ENCODE data around the gene RAD51AP2.
A peak's percentile ranks its signal among the peaks of the same experiment; 100 is the strongest.
"Not testable (repeated sequence)": the region's sequence is repeated elsewhere in the genome, so short reads cannot be mapped to it uniquely, and the experiment has no call there.

Gene RAD51AP2

DNA sequence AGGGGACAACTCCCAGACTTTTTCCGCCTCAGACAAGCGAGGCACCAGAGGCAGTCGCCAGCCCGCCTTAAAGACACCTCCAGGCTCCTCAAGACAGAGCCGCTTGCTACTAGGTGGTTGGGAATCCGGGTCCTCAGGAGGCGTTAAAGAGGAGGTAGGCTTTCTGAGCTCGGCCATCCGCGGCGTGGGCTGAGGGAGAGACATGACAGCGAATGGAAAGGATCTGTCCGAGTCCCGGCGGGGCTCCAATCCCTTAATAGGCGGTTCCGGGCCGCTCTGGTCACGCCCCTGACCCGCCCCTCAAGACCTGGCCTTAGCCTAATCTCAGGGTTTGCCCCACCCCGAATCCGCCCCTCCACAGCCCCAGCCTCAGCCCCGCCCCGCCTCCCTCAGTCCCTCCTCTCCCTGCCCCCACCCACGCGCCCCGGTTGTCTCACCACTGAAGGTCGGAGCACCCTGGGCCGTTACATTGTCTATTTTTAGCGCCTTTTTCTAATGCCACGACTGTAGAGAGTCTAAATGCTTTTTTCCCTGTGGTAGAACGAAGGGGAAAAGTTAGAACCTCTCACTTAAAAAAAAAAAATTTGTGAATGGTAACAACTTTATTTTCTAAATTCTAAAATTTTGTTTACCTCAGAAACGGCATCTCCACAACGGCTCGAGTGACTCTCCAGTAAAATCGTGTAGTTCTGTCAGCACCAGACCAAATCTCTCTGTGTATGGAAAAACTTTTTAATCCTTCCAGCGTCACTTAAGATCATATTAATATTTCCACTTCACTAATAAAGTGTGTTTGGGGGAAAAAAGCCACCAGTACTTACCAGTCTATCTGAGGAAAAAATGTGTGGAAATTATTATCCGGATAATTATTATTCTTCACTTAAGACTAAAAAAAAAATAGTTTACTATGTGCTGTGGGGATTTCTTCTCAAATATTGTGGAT lies at the start of gene RAD51AP2:
Gene RAD51AP2 (minus strand): TSS at position 229 of the 943 bp plus-strand sequence. CDS start 25 bp downstream, at position 204.
- DNase-seq (ENCODE audit: low read depth in 2 of 2) = peak; percentile 62 to 65

DNA sequence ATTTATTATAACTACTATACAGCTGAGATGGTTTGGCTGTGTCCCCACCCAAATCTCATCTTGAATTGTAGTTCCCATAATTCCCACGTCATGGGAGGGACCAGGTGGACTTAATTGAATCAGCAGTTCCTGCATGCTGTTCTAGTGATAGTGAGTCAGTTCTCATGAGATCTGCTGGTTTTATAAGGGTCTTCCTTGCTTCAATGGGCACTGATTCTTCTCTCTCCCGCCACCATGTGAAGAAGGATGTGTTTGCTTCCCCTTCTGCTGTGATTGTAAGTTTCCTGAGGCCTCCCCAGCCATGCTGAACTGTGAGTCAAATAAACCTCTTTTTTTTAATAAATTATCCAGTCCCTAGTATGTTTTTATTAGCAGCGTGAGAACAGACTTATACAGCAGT lies 47.5 kb upstream of the RAD51AP2 start:
- DNase-seq (ENCODE audit: low read depth in 2 of 2) = not testable (repeated sequence)

DNA sequence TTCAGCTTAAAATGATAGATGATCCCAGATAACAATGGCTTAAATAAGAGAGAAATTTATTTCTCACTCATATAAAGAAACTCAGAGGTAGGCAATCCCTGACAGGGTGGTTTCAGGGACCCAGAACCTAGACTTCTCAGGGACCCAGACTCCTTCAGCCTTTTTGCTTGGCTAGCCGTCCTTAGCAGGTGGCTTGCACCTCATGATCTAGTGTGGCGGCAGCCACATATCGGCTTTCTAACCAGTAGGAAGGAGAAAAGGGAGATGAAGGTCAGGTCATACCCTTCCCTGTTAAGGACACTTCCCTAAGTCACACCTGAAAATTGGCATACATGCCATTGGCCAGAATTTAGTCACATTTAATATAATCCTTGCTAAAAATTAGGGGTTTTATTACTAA lies 40.6 kb upstream of the RAD51AP2 start:
- DNase-seq (ENCODE audit: low read depth in 2 of 2) = no peak

DNA sequence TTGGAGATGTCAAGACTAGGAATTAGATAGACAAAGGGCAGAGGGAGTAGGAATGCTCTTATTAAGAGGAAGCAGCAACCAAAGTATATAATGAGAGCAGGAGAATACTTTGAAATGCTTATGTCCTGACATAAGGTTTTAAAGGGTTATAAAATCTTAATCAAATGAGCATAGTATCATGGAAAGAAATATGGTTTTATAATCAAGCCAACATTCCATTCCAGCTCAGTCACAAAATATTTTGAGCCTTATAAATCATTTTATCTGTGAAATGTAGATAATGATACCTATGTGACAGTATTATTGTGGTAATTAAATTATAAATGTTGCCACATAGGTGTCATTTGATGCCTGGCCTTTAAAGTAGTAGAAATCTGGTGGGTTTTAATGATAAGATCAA lies 39.8 kb upstream of the RAD51AP2 start:
- DNase-seq (ENCODE audit: low read depth in 2 of 2) = no peak

DNA sequence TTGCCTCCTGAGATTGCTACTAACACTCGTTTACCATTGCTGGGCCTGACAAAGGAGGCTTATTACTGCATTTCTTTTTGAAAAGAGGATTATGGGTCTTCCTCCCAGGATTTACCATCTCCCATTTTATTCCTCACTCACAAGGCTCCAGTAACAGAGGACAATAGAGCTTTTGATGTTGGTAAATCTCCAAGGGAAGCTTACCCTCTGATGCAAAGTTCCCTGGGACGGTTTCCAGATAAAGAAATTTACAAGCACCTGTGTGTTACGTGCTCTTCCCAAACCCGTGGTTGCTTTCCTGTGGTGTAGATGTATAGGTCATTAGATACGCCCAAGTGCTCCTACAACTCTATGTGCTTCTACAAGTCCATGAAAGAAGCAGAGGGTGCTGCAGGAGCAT lies 39.4 kb upstream of the RAD51AP2 start:
- no peak for DNase-seq (ENCODE audit: low read depth in 2 of 2)

DNA sequence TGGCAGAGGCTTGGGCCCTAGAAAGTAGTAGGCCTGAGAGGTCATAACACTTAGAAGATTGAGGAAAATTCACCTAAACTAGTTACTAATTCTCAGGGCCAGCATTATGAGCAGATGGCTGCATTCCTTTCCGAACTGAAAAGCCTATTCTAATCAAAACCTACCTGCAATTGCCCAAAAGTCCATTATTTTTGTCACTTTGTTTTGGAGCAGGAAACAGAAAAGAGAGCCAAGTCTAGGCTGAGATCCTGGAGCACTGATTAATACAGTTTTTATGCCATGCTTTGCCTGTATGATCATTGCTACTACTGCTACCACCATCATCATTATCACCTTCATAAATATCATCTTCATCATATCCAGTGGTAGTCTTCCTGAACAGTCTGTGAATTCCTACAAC lies 36.9 kb upstream of the RAD51AP2 start:
- DNase-seq (ENCODE audit: low read depth in 2 of 2) = no peak

DNA sequence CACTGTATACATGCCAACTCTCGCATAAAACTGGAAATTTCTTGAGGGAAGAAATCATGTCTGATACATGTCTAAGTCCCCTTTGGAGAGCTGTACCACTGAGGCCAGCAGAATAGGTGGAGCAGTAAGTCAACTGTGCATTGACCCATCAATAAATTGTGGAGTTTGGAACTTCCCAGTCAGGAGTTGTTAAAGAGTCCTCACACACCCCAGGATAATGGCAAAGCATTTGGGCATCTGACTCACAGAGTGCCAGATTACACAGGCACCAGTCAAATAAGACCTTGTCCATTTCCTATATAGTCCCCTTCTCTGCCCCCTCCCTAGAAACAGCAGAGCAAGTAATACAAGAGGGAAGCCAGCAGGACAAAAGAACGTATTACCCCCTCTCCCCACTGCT lies 32.7 kb upstream of the RAD51AP2 start:
- no peak for DNase-seq (ENCODE audit: low read depth in 2 of 2)

DNA sequence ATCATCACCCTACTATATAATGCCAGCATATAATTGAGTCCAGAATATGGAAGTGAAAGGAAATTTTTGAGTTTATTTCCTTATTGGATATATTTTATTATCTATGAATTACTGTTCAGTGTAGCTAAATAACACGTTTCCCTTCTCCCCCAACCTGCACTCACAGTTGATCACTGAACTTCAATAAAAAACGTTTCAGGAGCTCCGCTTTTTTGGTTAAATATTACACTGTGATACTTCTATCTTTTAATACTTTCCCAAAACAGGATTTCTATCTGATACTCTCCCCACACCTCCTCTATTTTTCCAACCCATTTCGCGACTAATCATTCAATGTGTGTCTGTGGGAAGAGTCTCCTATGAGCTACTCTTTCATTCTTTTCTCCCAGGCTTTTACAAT lies 29.5 kb upstream of the RAD51AP2 start:
- no peak for DNase-seq (ENCODE audit: low read depth in 2 of 2)

DNA sequence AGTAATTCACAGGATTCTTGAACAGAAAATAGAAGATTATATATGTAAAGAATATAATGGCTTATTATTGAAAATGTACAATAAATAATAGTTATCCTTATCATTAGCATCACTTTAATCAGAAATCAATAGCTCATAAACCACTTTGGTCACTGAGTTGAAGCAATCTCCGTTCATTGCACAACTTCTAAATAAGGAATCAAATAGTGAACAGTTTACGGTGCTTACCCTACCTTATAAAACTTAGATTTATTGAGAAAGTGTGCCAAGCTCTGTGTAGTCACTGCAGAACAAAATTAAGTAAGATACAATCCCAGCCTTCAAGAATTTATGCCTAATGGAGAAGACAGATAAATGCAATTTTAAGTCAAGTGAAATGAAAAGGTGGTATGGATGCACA lies 29.0 kb upstream of the RAD51AP2 start:
- no peak for DNase-seq (ENCODE audit: low read depth in 2 of 2)

DNA sequence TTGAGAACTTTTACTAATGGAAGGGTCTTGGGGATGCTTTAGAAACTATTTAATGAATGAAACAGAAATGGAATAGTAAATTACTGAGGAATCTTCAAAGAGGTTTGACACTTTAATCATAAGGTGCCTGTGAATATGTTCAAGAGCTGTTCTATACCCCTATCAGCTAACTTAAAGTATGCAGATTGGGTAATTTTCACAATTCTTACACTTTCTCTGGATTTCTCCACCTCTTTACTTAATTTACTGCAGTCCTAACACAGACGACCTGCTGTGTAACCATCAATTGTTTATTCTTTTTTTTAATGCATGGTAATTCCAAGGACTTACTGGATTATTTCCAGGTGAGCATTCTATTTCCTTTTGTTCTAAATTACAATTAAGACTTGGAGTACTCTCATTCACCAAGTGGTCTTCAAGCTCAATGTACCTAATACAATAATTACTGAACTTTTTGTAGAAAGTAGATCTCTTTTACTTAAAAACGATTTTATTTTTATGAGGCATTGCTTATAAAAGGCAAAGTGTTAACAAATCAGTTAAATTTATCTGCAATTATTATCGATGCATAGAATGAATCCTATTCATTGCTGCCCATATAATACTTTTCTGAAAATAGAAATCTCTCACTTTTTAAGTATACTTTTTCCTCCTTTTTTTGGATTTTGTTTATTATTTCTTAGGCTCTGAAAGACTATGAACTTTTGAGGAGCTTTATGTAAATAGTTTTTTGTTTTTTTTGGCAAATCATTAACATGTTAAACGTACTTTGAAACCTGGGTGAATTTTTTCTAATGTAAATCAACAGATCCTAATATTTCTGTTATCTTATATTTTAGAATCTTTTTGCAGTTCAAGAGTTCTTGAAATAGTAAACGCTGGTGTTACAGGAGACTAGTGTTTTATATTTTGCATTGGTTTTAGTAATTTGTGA lies 27.7 kb upstream of the RAD51AP2 start:
- no peak for DNase-seq (ENCODE audit: low read depth in 2 of 2)

DNA sequence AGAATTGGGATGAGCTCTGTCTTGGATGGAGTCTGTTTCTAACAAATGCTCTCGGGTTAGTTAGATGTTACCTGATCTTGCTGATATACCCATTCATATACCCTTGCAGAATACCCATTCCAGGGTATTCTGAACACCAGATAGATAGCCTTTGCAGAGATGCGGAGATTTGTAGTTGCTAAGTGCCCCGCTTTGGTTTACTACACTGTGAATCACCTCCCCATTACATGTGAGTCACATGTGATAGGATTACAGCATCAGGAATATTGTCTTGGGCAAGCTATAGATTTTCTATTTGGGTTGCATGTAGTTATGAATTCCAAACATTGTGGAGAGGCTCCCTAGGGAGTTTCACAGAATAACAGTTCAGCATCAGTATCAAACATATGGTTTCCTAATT lies 26.0 kb upstream of the RAD51AP2 start:
- peak; percentile 96 for DNase-seq (ENCODE audit: low read depth in 2 of 2)

DNA sequence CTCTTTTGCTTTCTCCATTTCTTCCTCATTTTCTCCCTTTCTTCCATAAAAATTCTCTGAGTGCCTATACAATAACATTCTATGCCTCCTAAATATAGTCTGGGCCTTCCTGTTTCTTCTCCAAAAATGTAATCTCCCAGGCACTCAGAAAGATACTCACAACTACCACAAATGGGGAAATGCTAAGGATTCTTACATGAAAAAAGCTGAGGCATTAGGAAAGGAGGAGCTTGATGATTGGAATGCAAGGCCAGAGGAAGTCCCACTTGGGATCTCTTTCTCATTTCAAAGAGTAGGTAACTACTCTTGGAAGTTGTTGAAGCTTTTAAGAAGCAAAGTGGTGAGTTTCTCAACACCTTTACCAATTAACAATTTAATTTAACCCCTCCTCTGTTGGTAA lies 25.6 kb upstream of the RAD51AP2 start:
- peak; percentile 58 to 64 for DNase-seq (ENCODE audit: low read depth in 2 of 2)

DNA sequence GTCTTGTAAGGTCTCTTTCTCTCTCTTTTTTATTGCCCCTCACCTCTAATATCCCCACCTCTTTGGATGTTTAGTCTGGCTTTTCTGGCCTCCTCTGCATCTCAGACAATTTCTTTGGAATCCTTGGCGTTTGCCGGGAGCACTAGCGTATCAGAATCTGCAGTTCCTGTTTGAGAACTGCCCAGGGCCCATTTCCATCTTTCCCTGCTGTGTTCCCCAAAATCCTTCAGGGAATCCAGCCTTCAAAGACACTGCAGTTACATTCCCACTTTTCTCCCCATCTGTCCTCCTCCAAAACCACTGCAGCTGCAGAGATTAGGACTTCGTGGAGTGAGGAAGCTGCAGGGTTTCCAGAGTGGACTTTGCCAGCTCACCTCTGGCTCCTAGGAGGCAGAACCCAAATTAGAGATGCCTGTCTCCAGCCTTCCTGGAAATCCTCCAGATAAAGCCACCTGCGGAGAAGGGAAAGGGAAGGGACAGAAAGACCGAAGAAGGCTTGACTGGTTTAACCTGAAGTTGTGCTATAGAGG lies 25.0 kb upstream of the RAD51AP2 start:
- DNase-seq (ENCODE audit: low read depth in 2 of 2) = no peak

DNA sequence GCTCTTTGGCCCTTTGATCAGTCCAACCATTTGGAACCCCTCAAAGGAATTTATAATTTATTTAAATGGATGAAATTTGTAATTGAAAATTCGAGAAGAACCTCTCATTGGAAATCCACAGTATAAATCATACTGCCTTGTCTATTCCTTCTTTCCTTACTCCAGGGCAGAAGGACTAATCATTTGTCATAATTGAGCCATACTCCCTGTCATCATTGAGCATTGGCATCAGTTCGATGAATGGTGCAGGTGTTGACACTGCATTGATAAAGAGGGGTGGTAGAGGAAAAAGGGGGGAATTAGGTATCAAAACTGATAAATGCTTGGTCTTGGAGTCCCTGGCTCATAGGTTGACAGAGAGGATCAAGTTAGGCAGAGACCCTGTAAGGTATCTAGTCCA lies 24.2 kb upstream of the RAD51AP2 start:
- no peak for DNase-seq (ENCODE audit: low read depth in 2 of 2)

DNA sequence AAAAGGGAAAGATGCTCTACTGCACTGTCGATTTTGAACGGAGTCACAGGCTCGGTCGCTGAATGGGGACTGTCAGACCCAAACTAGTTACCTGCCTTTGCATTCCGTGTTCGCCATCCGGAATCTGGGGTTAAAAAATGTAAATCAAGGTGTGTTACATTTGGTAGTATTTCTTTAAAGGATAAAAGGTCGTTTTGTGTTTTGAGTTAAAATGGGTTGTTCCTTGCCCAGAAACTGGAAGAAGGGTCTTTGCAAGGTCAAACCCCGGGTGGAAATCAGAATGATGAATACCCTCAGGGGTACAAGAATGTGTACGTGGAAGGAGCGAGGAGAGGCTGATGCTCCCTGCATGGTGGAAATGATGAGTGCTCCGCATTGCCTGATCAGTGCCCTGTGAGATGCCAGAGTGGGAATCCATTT lies 23.3 kb upstream of the RAD51AP2 start:
- DNase-seq (ENCODE audit: low read depth in 2 of 2) = no peak

DNA sequence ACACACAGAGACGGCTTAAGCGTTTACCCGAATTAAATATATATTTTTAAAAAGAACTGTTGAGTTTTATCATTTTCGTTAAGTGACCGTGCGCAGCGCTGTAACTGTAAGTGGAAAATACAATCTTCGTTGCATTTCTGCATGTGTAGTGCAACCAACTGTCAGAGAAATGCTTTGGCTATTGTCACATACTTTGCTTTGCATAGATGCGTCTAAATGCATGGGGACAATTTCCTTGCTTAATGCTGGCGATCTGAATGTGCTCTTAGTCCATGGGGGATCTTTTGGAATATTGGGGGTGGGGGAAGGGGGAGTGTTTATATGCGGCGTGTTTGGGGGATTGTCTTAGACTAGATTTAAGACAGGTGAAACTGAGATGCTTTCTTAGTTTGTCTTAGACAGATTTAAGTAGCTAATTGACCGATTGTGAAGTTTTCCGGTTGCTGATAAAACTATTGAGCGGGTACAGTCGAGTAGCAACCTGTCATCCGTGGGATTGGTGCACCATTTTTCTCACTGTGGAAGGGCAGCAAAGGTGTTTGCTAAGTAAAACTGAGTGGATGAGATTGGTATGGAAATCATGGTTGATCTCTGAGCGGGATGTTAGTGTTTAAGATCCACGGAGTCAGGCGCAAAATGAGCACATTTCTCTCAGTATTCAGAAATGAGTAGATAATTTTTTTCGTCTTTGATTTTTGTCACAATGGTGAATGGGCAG lies 22.7 kb upstream of the RAD51AP2 start:
- no peak for DNase-seq (ENCODE audit: low read depth in 2 of 2)

DNA sequence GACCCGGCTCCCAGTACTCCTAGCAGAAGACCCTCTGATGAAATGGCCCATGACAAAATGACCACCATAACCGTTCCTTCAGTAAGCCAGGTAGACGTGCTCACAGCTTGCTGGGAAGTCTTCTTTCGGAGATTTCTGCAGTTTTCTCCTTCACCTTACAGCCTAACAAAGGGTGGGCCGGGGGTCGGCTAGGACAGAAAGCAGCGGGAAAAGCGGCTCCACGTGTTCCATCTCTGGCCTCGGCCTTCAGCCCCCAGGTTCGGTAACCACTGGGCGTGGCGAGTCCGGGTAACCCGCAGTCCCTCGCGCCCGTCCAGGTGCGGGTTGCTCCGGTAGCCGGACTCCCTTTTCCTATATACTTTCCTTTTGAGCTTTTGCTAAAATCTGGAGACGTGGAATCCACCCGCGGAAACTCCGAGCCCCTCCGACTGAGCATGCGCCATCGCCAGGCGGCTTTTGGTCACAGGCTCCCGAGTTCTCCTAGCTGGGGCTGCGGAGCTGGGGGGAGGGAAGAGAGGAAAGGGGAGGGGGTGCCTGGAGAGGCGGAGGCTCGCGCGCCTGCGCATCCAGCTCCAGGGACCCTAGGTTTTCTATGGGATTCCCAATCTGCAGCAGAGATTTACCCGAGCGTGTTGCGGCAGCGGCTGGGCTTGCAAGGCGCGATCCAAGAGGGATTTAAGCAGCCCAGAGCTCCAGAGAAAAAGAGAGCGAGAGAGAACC lies 22.0 kb upstream of the RAD51AP2 start, which contains the start of gene VSNL1:
Gene VSNL1 (plus strand): TSS at position 604 of the 720 bp plus-strand sequence. CDS start 51,379 bp downstream, outside the sequence.
- DNase-seq (ENCODE audit: low read depth in 2 of 2) = peak; percentile 87 to 88

DNA sequence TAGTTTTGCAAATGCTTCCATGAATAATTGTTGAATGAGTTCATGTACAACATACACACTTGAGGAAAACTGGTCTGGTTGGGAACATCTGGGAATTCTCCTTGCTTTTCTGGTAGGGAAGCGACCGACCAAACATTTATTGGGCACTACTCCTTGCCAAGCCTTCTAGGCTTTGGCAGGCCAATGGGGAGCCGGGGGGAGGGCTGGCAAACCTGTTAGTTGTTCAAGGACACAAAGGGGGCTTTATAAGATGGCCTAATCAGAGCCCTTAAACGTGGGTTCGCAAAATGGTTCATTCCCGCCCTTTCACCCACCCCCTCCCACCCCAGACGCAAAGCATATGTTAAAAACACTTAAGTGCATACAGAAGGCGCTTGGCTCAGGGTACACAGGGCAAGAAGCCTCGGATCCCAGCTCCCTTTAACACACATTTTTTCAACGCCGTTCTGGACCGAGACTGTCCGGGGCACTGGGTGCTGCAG lies 21.4 kb upstream of the RAD51AP2 start:
- DNase-seq (ENCODE audit: low read depth in 2 of 2) = peak; percentile 62

DNA sequence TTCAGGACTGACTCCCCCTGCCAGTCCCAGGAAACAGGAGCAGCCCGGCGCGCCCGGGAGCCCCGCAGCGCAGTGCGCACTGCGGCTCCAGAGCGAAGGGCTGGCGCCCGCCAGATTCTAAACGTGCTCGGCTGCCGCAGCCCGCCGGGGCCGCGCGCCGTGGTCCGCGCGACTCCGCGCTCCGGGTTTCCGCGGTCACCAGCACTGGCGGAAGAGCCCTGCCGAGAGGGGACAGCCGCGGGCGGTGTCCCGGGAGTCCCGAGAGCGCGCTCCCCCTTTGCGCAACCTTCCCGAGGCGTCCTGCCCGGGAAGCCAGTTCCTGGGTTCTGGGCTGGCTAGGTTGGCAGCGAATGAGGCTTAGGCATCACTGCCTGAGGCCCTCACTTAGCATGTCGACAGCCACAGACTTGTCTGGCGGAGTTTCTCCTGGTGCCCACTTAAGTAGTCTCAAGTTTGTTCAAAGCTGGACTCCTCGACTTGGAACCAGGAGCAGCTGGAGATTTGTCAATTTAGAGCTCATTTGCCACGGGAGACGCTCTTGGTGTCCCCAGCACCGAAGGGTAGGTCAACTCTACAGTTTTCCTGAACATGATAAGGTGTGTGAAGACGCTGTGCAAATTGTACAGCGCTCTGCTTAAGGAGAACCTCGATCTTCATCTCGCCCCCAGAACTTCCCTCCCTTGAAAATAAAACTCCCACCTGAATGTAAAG lies 20.8 kb upstream of the RAD51AP2 start:
- DNase-seq (ENCODE audit: low read depth in 2 of 2) = no peak
